PFSK-1 (cell line): Measurements from ENCODE around the gene ANXA2.

Source experiments
- FOXP2 ChIP-seq: optimal IDR thresholded peaks from 2 replicates; pipeline ENCODE3; 2011; ENCODE audit warnings: borderline replicate concordance, control low read depth, inconsistent platforms; ENCODE audit not compliant: insufficient read depth; ENCODE audit errors: extremely low read length, extremely low read depth
- POLR2AphosphoS5 ChIP-seq: IDR thresholded peaks from 2 replicates; pipeline ENCODE4 v1.6.1; 2012; ENCODE audit warnings: low read depth, mild to moderate bottlenecking, control low read depth, low read length, moderate library complexity
- SIN3A ChIP-seq: IDR thresholded peaks from 2 replicates; pipeline ENCODE4 v1.6.1; 2012; ENCODE audit warnings: mild to moderate bottlenecking, low read length, moderate library complexity, borderline replicate concordance; ENCODE audit not compliant: insufficient read depth
- TAF1 ChIP-seq: IDR thresholded peaks from 2 replicates; pipeline ENCODE4 v1.6.1; 2012; ENCODE audit warnings: low read length, control low read depth, borderline replicate concordance; ENCODE audit not compliant: insufficient read depth
- TF ChIP-seq, protein P1 (sequence below), 2 experiments: IDR thresholded peaks; 2 replicates each; pipeline versions ENCODE4 v1.6.1 to v1.8.0; 2011 to 2012; ENCODE audit warnings: low read depth in 2 of 2, low read length in 2 of 2, control low read depth in 1 of 2, inconsistent platforms in 1 of 2, mild to moderate bottlenecking in 1 of 2, moderate library complexity in 1 of 2; ENCODE audit not compliant: insufficient read depth in 1 of 2

Gene ANXA2

DNA sequence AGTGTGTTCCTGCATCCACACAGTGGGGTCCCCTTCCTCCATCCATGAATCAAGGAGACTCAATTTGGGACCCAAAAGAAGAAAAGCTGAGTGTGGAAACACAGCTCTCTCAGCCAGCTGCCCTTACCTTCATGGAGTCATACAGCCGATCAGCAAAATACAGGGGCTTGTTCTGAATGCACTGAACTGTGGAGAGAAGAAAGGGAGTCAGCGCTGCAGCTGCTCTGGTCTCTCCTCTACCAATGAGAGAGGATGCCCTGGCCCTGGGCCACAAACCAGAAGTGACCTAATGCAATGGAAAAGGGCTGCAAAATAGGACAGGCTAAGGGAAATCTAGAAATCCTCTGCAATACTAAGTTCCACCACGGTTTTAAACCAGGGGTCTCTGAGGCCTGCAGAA, 46.7 kb downstream of the ANXA2 start:
- TF ChIP-seq FOXP2 = no peak
- TF ChIP-seq TAF1 = no peak
- TF ChIP-seq POLR2AphosphoS5 = no peak
- no peak for TF ChIP-seq SIN3A
- TF ChIP-seq, protein P1, sequence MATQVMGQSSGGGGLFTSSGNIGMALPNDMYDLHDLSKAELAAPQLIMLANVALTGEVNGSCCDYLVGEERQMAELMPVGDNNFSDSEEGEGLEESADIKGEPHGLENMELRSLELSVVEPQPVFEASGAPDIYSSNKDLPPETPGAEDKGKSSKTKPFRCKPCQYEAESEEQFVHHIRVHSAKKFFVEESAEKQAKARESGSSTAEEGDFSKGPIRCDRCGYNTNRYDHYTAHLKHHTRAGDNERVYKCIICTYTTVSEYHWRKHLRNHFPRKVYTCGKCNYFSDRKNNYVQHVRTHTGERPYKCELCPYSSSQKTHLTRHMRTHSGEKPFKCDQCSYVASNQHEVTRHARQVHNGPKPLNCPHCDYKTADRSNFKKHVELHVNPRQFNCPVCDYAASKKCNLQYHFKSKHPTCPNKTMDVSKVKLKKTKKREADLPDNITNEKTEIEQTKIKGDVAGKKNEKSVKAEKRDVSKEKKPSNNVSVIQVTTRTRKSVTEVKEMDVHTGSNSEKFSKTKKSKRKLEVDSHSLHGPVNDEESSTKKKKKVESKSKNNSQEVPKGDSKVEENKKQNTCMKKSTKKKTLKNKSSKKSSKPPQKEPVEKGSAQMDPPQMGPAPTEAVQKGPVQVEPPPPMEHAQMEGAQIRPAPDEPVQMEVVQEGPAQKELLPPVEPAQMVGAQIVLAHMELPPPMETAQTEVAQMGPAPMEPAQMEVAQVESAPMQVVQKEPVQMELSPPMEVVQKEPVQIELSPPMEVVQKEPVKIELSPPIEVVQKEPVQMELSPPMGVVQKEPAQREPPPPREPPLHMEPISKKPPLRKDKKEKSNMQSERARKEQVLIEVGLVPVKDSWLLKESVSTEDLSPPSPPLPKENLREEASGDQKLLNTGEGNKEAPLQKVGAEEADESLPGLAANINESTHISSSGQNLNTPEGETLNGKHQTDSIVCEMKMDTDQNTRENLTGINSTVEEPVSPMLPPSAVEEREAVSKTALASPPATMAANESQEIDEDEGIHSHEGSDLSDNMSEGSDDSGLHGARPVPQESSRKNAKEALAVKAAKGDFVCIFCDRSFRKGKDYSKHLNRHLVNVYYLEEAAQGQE (IDR thresholded peaks at IDR 0.05; ENCODE audit: insufficient read depth in 1 of 2, low read depth in 2 of 2, low read length in 2 of 2) = no peak

DNA sequence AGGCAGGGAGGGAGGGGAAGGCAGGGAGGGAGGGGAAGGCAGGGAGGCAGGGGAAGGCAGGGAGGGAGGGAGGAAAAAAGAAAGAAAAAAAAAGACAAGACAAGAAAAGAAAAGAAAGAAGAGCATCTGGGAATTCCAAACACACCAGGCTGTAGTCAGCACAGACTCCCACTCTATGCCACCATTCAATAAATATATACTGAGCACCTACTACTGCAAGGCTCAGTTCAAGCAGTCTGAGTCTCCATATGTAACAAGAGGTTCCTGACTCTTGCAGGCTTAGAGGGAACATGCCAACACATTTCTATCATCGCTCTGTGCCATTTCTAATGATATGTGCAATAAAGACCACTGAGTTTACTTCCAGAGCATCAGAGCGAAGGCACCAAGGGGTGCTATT, 47.7 kb downstream of the ANXA2 start:
- TF ChIP-seq FOXP2 = no peak
- TF ChIP-seq TAF1 = no peak
- TF ChIP-seq, protein P1 (IDR thresholded peaks at IDR 0.05; ENCODE audit: insufficient read depth in 1 of 2, low read depth in 2 of 2, low read length in 2 of 2) = no peak
- TF ChIP-seq POLR2AphosphoS5 = no peak
- no peak for TF ChIP-seq SIN3A

DNA sequence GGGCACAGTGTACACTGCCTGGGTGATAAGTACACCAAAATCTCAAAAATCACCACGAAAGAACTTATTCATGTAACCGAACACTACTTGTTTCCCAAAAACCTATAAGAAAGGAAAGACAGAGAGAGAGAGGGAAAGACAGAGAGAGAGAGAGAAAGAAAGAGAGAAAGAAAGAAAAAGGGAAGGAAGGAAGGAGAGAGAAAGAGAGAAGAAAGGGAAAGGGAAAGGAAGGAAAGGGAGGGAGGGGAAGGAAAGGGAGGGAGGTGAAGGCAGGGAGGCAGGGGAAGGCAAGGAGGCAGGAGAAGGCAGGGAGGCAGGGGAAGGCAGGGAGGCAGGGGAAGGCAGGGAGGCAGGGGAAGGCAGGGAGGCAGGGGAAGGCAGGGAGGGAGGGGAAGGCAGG, 48.2 kb downstream of the ANXA2 start:
- TF ChIP-seq, protein P1 (IDR thresholded peaks at IDR 0.05; ENCODE audit: insufficient read depth in 1 of 2, low read depth in 2 of 2, low read length in 2 of 2) = no peak
- no peak for TF ChIP-seq FOXP2
- no peak for TF ChIP-seq SIN3A
- TF ChIP-seq POLR2AphosphoS5 = peak; percentile 1; the same call in 1 of the 2 replicates

DNA sequence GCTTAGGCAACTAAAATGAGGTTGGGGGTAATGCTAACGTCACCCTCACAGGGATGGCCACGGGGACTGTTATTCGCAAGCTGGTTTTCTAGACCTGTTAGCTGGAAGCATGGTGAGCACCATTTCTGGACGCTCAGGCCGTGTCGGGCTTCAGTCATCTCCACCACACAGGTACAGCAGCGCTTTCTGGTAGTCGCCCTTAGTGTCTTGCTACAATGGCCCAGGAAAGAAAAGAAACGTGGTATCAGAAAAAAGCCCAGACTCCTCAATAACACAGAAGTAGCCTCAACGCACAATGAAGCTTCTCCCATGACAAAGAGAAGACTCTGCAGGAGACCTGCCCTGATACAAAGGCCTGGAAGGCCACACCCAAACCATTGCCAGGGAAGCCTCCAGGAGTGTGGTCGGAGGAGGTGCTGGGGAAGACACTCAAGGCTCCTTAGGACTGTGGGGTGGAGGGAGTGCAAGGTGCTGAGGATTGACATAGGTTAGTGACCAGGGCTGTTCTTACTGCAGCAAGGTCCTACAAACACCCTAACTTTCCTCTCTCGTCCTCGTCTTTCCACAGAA, 50.2 kb downstream of the ANXA2 start:
- TF ChIP-seq SIN3A (no peak), TAF1 (no peak), FOXP2 (no peak), POLR2AphosphoS5 (no peak)
- TF ChIP-seq, protein P1 (IDR thresholded peaks at IDR 0.05; ENCODE audit: insufficient read depth in 1 of 2, low read depth in 2 of 2, low read length in 2 of 2) = no peak

DNA sequence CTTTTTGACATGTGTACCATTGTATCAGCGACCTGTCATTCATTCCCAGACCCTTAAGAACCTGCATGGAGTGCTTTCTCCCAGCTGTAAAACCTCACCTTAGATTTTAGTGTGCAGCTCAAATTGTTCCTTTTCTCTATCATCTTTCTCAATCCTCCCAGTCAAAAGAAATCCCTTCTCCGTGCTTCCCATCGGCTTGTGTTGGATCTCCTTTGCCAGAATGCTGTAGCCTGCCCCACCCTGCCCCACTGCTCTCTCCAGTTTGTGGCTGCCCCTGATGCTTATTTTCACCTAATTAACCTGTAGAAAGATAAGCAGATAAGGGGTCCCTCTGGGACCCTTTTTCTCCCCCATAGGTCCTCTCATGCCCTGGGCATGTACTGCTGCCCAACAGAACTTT, 51.1 kb downstream of the ANXA2 start:
- TF ChIP-seq, protein P1 (IDR thresholded peaks at IDR 0.05; ENCODE audit: insufficient read depth in 1 of 2, low read depth in 2 of 2, low read length in 2 of 2) = no peak
- TF ChIP-seq FOXP2 = no peak
- TF ChIP-seq TAF1 = no peak
- TF ChIP-seq POLR2AphosphoS5 = no peak
- no peak for TF ChIP-seq SIN3A
